HG03520 (cell line): ENCODE measurements around the gene AKAP13.
"Not testable (repeated sequence)": the region's sequence is repeated elsewhere in the genome, so short reads cannot be mapped to it uniquely, and the experiment has no call there.

Experiments used
- ATAC-seq: cut with Tn5 transposase; IDR thresholded peaks from one replicate; pipeline ENCODE4 v1.9.1; 2021; ENCODE audit warnings: mild to moderate bottlenecking, moderate library complexity; ENCODE audit not compliant: unreplicated experiment

The AKAP13 gene

DNA sequence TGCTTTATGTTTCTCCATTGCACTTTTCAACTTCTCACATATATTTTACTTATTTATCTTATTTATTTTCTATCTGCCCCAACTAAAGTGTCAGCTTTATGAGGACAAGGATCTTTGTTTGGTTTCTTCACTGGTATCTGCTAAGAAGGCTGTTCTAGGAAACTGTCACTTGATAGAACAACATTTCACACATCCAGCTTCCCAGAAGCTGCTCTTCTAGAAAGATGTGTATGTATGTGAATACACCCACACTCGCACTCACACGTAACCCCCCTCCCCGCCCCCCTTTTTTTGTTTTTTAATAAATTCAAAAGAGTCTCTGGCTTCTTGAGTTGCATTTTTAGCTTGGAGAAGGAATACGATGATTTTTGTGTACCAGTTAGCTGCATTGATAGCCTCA, 143.1 kb downstream of the AKAP13 start:
- ATAC-seq = no peak

DNA sequence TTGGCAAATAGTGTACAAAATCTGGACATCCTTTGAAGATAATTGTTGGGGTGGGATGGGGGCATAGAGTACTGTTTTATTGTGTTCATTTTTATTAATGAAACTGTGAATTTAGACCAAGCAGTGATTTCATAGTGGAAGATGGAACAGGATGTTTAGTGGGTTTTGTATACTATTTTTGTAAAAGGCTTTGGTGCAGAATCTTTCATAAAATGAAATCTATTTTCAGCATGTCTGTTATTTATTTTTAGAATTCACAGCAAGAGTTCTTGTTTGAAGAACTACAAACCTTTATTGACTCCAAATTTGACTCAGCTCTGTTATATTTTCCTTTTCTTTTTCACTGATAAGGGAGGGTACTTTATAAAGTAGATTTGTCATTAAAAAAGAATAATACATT, 145.4 kb downstream of the AKAP13 start:
- ATAC-seq = no peak

DNA sequence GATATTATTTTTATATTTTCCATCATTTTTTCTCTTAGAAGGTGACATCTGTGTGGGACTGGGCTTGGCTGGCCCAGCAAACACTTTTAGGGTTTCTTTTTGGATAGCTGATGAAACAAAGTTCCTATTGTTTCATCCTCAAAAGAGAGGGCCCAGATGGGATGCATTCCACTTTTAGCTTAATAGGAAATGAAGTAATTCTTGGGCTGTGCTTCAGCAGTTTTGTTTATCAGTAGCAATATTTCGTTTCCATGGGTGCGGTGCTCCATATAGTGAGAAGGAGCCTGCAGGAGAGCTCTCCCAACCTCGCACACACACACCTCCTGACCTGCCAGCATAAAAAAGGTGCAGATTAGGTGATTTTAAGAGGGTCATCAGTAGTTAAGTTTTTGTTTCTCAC, 147.5 kb downstream of the AKAP13 start:
- no peak for ATAC-seq

DNA sequence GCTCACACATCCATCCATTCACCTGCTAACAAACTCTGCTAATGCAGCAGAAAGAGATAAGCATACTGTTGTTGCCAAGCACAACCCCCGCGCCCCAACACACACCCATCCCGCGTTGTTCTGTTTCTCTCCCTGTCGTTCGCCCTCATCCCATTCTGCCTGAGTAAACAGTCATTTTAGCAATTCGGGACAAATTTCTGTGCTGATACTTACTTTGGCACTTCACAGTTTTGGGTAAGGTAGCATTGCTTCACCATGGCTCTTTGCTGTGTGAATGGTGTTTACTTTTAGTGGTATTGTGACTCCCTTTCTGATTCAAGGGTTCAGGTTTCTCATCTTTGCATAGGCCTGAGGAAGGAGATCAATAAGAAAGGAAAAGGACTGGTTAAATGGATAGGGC, 149.7 kb downstream of the AKAP13 start:
- no peak for ATAC-seq

DNA sequence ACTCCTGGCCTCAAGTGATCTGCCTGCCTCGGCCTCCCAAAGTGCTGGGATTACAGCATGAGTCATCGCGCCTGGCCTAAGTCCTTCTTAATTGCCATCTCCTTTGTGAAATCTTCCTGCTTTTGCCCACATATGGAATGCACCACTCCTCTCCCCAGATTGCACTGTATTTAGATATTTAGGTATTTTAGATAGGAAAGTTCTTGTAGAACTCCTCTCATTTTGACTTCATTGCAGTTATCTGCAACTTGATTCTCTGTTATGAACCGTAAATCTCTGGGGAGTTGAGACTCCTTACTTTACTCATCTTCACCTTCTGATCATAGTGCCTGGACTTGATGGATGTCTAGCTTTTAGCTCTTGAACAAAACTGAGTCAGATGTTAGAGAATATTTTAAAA, 150.7 kb downstream of the AKAP13 start:
- no peak for ATAC-seq

DNA sequence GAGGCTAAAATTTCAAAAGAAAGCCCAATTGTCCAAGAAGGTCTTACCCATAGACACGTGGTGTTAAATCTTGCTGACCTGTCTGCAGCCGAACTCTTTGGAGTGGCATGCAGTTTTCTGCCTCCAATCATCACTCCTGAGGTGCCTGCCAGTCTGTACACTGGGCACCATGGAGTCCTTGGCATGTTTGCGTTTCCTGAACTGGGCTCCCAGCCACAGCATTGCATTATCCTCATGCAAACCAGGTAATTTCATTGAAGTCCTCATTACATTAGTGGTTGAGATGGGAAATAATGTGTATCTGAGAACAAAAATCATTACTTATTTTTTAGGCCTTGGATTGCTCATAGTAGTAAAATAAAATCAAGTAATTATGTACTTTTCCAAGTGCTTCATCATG, 152.3 kb downstream of the AKAP13 start:
- no peak for ATAC-seq

DNA sequence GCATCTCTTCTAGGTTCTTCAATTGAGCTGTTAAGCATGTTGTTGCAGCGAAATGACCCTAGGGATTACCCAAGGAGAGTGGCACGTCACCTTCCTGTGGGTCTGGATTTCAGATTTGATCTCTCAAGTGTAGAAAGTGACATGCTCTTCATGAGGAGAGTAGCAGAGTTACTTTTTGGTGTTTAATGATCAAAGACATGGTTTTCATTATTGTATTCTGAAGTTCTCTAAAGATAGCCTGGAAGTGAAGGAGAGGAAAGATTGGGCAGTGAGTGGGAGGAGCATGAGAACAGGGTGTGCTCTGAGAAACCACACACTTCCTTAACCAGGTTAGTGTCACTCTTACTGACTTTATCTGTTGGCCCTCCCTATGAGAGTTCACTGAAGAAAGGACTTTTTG, 153.6 kb downstream of the AKAP13 start:
- peak; percentile 81 for ATAC-seq

DNA sequence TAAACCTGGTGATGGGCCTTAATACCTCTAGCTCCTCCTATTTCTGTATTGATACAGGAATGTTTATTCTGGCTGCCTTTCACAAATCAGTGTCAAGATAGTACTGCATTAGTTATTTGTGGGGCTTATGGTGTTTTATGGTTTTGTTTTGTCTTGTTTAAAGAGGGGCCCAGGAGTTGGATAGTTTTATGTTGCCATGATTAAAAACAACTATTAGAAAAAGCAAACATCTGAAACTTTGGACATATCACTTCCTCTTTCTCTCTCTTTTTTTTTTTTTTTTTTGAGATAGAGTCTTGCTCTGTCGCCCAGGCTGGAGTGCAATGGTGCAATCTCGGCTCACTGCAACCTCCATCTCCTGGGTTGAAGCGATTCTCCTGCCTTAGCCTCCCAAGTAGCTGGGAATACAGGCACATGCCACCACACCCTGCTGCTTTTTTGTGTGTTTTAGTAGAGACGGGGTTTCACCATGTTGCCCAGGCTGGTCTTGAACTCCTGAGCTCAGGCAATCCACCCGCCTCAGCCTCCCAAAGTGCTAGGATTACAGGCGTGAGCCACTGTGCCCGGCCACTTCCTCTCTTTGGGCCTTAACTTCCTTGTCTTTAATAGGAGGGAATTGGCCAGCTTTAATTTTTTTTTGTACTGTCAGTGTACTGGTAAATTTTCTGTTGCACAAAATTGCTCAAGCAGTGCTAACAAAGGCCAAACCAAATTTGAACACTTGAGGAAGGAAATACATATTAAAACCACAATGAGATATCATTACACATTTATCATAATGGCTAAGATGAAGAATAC, 155.3 kb downstream of the AKAP13 start:
- not testable (repeated sequence) for ATAC-seq

DNA sequence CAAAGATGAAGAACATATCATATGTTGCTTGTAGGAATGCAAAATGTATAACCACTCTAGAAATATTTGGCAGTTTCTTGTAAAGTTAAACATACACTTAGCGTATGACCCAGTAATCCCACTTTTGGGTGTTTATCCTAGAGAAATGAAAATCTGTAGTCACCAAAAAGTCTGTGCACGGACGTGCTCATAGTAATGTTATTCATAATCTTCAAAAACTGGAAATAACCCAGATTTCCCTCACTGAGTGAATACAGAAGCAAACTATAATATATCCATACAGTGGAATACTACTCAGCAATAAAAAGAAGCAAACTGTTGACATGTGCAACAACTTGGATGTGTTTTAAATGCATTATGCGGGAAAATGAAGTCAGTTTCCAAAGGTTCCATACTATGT, 155.9 kb downstream of the AKAP13 start:
- ATAC-seq = no peak

DNA sequence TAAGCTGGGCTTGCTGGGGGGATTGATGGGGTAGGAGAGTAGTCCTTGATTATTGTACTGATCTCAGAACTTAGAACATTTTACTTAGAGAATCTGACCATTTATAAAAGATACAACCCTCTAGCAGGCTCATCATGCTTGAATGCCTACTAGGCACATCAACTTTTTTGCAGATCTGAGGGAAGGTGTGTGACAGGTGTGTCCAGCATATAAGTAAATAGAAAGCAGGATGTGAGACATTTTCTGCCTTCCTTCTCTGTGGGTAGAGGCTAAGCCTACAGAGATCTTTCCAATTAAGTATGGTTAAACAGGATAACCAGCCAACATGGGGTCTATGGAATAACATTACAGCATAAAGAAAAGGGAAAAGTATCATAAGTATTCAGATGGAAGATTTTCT, 159.1 kb downstream of the AKAP13 start:
- no peak for ATAC-seq

DNA sequence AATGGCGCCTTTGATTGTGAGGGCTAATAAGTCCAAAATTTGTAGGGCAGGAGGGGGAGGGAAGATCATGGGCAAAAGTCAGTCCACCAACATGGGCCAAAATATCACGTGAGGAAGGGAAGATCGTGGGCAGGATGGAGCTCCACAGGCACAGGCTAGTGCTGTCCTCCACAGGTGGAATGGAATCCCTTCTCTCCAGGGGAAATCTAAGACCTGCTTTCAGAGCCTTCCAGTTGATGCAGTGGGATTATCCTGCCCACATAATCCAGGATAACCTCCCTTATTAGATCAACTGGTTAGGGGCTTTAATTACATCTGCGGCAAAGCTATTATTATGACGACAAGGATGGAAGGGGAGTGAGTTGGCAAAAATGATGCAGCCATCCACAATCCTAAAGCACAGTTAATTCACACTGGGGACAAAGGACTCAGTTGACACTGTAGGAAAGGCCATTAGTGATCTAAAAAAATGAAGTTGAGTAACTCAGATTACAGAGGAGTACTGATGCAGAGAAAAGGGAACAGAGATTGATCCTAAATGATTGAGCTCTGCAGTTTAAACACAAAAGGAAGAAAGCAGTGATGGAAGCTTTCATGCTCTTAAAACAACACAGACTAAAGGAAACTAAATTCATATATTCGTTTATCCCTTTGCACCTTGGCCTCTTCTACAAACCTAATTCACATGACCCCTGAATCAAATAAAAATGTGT, 159.8 kb downstream of the AKAP13 start:
- ATAC-seq = no peak

DNA sequence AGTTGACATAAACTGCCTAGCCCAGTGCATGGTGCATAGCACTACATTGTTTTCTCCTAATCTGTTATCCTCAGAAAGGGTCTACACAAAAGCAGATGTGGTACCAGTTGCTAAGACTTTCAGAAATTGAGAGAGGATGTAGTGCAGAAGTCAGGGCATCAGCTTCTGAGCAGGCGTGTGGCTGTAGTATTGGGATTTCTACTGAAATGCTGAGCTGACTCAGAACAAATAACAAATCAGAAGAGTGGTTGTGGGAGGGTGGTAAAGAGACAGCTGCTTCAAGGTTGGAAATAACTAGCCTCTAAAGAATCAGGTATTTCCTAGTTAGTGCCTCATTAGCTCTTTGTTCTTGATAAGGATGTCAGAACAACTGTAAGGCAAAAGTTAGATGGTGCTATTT, 161.3 kb downstream of the AKAP13 start:
- ATAC-seq = peak; percentile 83

DNA sequence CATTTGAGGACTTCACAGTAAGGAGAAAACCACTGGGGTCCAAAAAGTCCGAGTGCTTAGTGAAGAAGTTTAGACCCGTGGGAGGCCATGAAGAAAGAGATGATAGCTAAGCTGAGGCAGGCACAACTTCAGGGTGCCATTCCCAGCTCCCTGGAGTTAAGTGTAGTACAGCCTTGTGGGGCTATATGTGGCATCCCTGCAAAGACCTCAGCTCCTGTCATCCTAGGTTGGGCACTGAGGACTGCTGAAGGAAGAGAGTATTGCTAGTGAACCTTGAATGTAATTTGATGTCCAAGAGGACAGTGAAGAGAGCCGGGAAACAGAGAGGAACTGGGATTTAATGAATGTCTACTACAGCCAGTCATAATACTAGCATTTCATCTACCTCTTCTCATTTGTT, 162.1 kb downstream of the AKAP13 start:
- no peak for ATAC-seq

DNA sequence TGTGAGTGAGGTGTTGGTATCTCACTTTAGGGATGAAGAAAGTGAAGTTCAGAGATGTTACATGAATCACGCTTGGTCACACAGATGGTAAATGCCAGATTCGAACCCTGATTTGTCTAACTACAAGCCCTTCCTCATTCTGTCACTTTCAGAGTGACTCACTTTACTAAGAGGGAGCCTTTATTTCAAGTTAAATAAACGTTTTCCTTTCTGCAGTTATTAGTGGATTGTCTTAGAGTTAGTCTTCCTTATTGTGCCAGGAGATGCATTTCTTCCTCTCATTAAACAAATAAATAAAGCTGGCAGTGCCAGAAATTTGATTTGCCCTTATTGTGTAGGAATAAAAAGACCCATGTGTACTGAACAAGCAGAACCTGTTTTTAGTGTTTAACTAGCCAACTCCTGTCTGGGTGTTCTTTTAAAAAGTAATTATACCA, 162.5 kb downstream of the AKAP13 start:
- no peak for ATAC-seq

DNA sequence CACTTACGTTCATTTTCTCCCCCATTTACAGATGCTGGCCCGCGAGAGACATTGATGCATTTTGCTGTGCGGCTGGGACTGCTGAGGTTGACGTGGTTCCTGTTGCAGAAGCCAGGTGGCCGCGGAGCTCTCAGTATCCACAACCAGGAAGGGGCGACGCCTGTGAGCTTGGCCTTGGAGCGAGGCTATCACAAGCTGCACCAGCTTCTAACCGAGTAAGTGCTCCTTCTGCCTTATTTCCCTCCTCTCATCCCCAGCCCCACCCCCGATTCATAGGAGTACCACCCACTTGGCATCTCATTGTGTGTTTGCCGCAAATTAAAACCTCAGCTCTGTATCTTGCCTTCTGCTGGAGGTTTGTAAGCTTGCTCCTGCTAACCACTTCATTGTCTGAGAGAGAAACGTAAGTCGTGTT, 163.3 kb downstream of the AKAP13 start:
- no peak for ATAC-seq

DNA sequence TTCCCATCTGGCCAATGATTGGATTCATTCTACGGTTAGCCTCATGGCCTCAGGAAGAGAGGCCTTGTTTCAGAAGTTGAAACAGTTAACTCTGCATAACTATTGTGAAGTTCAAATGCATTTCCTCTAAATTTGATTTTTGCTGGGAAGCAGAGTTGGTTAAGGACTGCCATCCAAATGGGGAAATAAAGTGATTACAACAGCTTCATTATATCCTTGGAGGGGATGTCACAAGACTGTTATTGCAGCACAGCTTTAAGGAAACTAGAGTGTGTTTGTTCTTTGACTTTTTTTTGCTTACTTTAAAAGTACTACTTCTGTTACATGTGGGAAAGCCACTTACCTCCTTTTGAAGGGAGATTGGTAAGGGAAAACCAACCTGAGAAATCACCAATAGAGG, 164.8 kb downstream of the AKAP13 start:
- no peak for ATAC-seq

DNA sequence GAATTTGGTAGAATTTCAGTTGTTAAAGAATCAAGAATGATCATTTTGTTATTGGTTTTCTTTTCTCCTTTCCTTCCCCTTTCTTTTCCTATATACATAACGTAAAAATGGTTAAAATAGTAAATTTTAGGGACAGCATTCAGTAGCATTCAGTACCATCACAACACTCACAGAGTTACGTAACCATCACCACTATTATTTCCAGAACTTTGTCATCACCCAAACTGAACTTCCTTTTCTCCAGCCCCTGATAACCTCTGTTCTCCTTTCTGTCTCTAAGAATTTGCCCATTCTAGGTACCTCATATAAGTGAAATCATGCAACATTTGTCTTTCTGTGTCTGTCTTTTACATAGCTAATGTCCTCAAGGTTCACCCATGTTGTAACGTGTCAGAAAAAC, 165.3 kb downstream of the AKAP13 start:
- no peak for ATAC-seq

DNA sequence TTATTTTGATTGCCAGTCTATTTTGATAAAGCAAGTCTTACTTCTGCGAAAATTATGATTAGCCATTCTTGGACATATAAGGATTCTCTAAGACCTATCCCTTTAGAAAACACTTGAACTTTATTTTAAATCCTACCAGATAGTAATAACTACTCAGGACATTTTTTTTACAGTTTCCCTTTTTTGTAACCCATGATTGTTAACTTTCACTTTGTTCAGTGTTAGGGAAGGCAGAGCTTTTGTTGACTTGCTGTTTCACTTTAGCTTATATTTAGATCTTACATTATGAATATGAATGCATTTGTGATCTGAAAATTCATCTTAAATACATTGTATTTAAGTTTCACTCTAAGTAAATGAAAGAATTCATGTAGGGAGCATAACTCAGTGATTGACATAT, 167.0 kb downstream of the AKAP13 start:
- ATAC-seq = no peak

DNA sequence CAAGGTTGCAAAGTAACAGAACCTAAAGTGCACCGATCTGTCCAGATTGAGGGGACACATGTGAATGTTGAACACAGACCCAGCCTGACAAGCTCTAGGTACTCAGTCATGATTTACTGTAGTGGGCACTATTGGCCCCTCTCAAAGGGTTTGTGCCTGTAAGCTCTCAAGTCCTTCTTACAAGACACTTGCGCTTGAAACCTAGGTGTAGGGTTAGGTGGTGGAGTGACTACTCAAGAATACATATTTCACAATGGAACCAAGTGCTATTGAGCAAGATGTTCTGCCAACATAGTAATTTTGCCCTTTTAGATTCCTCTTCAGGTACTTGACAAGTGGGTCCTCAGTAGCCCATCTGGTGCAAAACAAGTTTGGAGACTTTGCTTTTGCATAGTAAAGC, 169.9 kb downstream of the AKAP13 start:
- no peak for ATAC-seq

DNA sequence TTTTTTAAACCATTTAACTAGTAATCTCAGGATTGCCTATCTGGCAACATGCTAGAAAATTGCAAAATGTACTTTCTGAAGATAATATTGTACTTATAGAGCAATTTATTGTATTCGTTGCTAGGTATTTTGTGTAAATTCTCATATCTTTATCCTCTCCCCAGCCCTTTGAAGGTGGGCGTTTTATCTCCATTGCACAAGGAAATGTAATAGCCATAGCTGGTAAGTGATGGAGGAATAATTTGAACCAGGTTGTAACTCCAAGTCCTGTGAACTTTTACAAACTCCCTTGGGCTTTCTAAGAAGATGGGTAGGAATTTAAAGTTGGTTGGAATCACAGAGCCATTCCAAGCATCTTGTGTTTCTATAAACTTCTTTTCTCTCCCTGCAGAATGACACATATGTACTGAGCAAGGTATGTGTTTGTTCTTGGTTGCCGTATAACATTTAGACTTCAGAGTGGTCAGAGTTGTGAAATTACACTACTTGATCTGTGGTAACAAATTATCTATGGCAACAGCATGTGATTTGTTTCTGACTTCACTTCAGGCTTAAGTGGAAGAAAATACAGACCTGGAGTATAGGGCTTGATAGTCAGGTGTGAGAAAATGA, 170.9 kb downstream of the AKAP13 start:
- ATAC-seq = no peak

DNA sequence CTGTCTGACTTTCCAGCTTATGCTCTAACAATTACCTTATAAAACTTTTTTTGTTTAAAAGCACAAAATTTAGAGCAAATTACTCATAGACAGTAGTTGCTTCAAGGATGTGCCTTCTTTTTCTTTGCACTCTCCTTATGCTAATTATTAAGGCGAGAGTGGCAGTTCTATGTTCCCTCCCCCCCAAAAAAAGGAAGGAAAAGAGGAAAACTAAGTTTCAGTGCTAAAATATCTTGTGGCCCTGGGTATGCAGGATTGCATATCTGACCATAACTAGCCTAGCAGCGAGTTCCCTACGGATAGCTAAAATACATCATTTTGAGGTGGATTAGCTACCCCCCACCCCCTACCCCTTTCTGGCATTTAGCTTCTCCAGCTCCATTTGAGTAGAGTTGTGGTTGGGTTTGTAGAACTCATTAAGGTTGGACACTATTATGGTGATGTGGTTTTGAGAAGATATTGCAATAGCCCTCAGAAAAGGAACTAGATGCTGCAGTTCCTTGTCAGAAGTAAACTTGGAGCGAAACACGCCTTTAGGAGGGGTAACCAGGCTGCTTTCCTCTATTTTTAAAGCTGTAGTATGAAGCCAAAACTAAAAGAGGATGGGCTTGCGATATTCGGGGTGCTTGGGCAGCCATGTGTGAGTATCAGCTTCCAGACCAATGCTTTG, 174.6 kb downstream of the AKAP13 start:
- no peak for ATAC-seq
